ENCODE data around the gene RRM1.

GRCh38 chr11:4134806-4135205, 40.2 kb downstream of the RRM1 start:
- TF ChIP-seq CTCF (IDR thresholded peaks at IDR 0.05) = no peak
- TF ChIP-seq POLR2A (IDR thresholded peaks at IDR 0.05) = no peak

Data from uterus (tissue), 2 donors.